ENCODE results near the gene VAV3.

Gene VAV3

GRCh38 chr1:107523736-107524135 is 441.2 kb downstream of the VAV3 start:
- DNase-seq, result no peak

GRCh38 chr1:107523061-107523460 is 441.9 kb downstream of the VAV3 start:
- DNase-seq, result no peak

Data from EL (cell line).